ENCODE results near the gene TSPEAR.

DNA sequence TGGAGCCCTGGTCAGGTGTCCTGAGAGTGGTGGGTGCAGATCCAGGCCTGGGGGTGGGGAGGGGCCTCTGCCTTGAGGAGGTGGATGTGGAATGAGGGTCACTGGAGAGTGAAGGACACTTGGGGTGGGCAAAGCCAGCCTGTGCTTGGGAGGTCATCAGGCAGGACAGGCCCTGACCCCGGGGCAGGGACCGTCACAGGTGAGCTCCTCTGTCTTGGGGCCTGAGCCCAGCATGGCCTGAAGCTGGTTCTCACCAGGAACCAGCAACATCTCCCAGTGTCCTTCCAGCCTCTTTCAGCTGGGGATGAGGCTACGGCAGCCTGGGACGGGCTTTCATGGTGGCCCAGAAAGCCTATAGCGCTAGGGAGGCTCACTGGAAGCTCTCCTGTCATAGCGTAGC is 159.2 kb downstream of the TSPEAR start:
- TF ChIP-seq, protein P1, sequence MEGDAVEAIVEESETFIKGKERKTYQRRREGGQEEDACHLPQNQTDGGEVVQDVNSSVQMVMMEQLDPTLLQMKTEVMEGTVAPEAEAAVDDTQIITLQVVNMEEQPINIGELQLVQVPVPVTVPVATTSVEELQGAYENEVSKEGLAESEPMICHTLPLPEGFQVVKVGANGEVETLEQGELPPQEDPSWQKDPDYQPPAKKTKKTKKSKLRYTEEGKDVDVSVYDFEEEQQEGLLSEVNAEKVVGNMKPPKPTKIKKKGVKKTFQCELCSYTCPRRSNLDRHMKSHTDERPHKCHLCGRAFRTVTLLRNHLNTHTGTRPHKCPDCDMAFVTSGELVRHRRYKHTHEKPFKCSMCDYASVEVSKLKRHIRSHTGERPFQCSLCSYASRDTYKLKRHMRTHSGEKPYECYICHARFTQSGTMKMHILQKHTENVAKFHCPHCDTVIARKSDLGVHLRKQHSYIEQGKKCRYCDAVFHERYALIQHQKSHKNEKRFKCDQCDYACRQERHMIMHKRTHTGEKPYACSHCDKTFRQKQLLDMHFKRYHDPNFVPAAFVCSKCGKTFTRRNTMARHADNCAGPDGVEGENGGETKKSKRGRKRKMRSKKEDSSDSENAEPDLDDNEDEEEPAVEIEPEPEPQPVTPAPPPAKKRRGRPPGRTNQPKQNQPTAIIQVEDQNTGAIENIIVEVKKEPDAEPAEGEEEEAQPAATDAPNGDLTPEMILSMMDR (IDR thresholded peaks at IDR 0.05) = no peak
- no peak for TF ChIP-seq POLR2A (IDR thresholded peaks at IDR 0.05)
